ENCODE results near the gene ODAM.
"Not testable (repeated sequence)": the region's sequence is repeated elsewhere in the genome, so short reads cannot be mapped to it uniquely, and the experiment has no call there.

ODAM gene

GRCh38 chr4:70221818-70222217 is 26.3 kb downstream of the ODAM start:
- not testable (repeated sequence) for DNase-seq (ENCODE audit: low read depth in 2 of 2)

- DNase-seq (ENCODE audit: low read depth in 2 of 2): no peak
These were observed 30.3 kb downstream of the ODAM start, which contains the start of gene FDCSP for GRCh38 chr4:70225824-70226223. TSS of gene FDCSP (plus strand) at chr4:70226124. CDS start at chr4:70231195, 5,071 bp downstream.

- DNase-seq (ENCODE audit: low read depth in 2 of 2): no peak
These were observed 40.6 kb downstream of the ODAM start for GRCh38 chr4:70236125-70236524.

- DNase-seq (ENCODE audit: low read depth in 2 of 2): no peak
These were observed 43.8 kb downstream of the ODAM start for GRCh38 chr4:70239131-70239883.

- DNase-seq (ENCODE audit: low read depth in 2 of 2): no peak
These were observed 44.5 kb downstream of the ODAM start for GRCh38 chr4:70239884-70240591.

GRCh38 chr4:70242297-70242696 is 46.8 kb downstream of the ODAM start, which contains the start of gene CSN3:
TSS of gene CSN3 (plus strand) at chr4:70242597. CDS start at chr4:70244820, 2,223 bp downstream.
- not testable (repeated sequence) for DNase-seq (ENCODE audit: low read depth in 2 of 2)

GRCh38 chr4:70243091-70243490 is 47.6 kb downstream of the ODAM start:
- DNase-seq (ENCODE audit: low read depth in 2 of 2): no peak

- DNase-seq (ENCODE audit: low read depth in 2 of 2): no peak
These were observed 55.9 kb downstream of the ODAM start for GRCh38 chr4:70251250-70251944.

GRCh38 chr4:70251945-70252277 is 56.4 kb downstream of the ODAM start:
- no peak for DNase-seq (ENCODE audit: low read depth in 2 of 2)
